ENCODE results near the gene RPS27A. TPM values are rescaled to one million over a fixed set of nuclear protein-coding genes. Genes with fewer than 3 reads are reported as not detected.
"Not testable (repeated sequence)": the region's sequence is repeated elsewhere in the genome, so short reads cannot be mapped to it uniquely, and the experiment has no call there.

Gene RPS27A
- total RNA-seq = 926 and 939 TPM in 2 replicates
- 795 and 1,136 TPM in 2 replicates for polyA plus RNA-seq
- 2,131 and 2,137 TPM in 2 replicates for polyA plus RNA-seq (2011; cell fraction: cytosol; rRNA removed)
- polyA plus RNA-seq (2011; cell fraction: nucleus; rRNA removed) = 524 and 724 TPM in 2 replicates
- polyA plus RNA-seq (2012) = 1,840 and 2,931 TPM in 2 replicates
- polyA minus RNA-seq = 213 and 228 TPM in 2 replicates
- 592 TPM for polyA minus RNA-seq (2011; cell fraction: cytosol; rRNA and poly(A)+ RNA removed)
- polyA minus RNA-seq (2011; cell fraction: nucleus; rRNA and poly(A)+ RNA removed) = 74.4 and 91.5 TPM in 2 replicates
- percentile 99 among the genes with signal in this experiment for Bru-seq, nascent RNA
- percentile 100 among the genes with signal in this experiment for BruChase-seq, experiment 1, labeled RNA remaining after a 6-hour chase
- percentile 97 among the genes with signal in this experiment for BruChase-seq, experiment 2, labeled RNA remaining after a 2-hour chase
- long read RNA-seq, transcript RPS27A-203 (5 exons, 796 nt) = minor isoform, 281 of 1,899 reads
- long read RNA-seq, transcript RPS27A-201 (6 exons, 1,071 nt) = major isoform, 1,545 of 1,899 reads
- long read RNA-seq, partial matches to known transcripts = 34 of 1,899 reads
- long read RNA-seq, other reads (novel, unspliced or antisense) = 37 of 1,899 reads

GRCh38 chr2:55232084-55232862, at the start of gene RPS27A, which contains the start of gene CLHC1:
Gene RPS27A, plus strand, starts transcription at chr2:55232688. Its CDS starts 137 bp downstream, at chr2:55232825.
Gene CLHC1, minus strand, starts transcription at chr2:55232293. Its CDS starts 9,882 bp downstream, at chr2:55222411.
- H2AFZ ChIP-seq (ENCODE audit: low read depth, low read length) = peak within 1 kb of the TSS; percentile 92
- BruUV-seq (replicated peaks) = no TSS peak
- peaks cover 41% of the 10 kb centered on the region for H3K79me2 ChIP-seq (ENCODE audit: control insufficient read depth, insufficient read depth, low read length)
- H3K4me3 ChIP-seq (replicated peaks in 1 of 3; ENCODE audit: insufficient read depth in 1 of 3, low read depth in 1 of 3, low read length in 3 of 3) = peak within 1 kb of the TSS; percentile 83 to 96 (median 92)
- intact Hi-C loops (cut with micrococcal nuclease) = loop anchor here (2.0 to 10.0 kb wide), 4 partner anchors 35 to 283 kb away; partner anchors contain the start of genes CFAP36, MTIF2 and RTN4
- H3K27me3 ChIP-seq (ENCODE audit: control insufficient read depth in 2 of 2, insufficient read depth in 2 of 2, low read length in 2 of 2) = no peaks in the 10 kb centered on the region
- peak within 1 kb of the TSS; percentile 95 for H3K4me2 ChIP-seq (ENCODE audit: insufficient read depth, low read length)
- H4K20me1 ChIP-seq (replicated peaks; ENCODE audit: control insufficient read depth, extremely low read depth, insufficient read depth, low read length) = no peaks in the 10 kb centered on the region
- ChIA-PET POLR2A (interaction anchor here (0.6 to 1.3 kb wide), 3 partner anchors 8 to 187 kb away, joined by 3 to 11 read pairs (median 5); partner anchors contain the start of gene CCDC88A), CTCF (interaction anchor here (0.6 to 1.3 kb wide), 2 partner anchors 8 to 121 kb away, joined by 3 to 5 read pairs; no protein-coding TSS in a partner anchor)
- dilution Hi-C loops (cut with MboI; ENCODE audit: extremely low pct_ligation_motif_present, low sequenced_read_pairs) = no loop called here
- DNase-seq (ENCODE audit: low read depth, low spot score) (peak; percentile 92), FAIRE-seq (peak; percentile 93)
- TF ChIP-seq GATA2 (IDR thresholded peaks at IDR 0.05; ENCODE audit: insufficient read depth, insufficient read length, low read depth, low read length) = peak; percentile 29
- TF ChIP-seq POLR2AphosphoS5 (IDR thresholded peaks at IDR 0.05; ENCODE audit: insufficient read depth, low read depth, low read length) = peak; percentile 94
- TF ChIP-seq, protein P1, sequence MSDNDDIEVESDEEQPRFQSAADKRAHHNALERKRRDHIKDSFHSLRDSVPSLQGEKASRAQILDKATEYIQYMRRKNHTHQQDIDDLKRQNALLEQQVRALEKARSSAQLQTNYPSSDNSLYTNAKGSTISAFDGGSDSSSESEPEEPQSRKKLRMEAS (IDR thresholded peaks at IDR 0.05; ENCODE audit: insufficient read depth, insufficient read length) = peak; percentile 66
- peak; percentile 96 for TF ChIP-seq MYC (IDR thresholded peaks at IDR 0.05; ENCODE audit: low read depth, low read length)
- TF ChIP-seq POLR2A (IDR thresholded peaks at IDR 0.05; ENCODE audit: low read depth, low read length) = peak; percentile 92
- no peak for TF ChIP-seq EZH2 (IDR thresholded peaks at IDR 0.05; ENCODE audit: borderline replicate concordance, low read depth, low read length, severe bottlenecking)
- TF ChIP-seq, protein P2, sequence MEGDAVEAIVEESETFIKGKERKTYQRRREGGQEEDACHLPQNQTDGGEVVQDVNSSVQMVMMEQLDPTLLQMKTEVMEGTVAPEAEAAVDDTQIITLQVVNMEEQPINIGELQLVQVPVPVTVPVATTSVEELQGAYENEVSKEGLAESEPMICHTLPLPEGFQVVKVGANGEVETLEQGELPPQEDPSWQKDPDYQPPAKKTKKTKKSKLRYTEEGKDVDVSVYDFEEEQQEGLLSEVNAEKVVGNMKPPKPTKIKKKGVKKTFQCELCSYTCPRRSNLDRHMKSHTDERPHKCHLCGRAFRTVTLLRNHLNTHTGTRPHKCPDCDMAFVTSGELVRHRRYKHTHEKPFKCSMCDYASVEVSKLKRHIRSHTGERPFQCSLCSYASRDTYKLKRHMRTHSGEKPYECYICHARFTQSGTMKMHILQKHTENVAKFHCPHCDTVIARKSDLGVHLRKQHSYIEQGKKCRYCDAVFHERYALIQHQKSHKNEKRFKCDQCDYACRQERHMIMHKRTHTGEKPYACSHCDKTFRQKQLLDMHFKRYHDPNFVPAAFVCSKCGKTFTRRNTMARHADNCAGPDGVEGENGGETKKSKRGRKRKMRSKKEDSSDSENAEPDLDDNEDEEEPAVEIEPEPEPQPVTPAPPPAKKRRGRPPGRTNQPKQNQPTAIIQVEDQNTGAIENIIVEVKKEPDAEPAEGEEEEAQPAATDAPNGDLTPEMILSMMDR (IDR thresholded peaks at IDR 0.05; ENCODE audit: extremely low read depth in 1 of 2, insufficient read depth in 1 of 2, low read depth in 1 of 2, low read length in 2 of 2) = no peak
- peaks cover 12 to 33% of the 10 kb centered on the region in 2 experiments for H3K36me3 ChIP-seq (ENCODE audit: control insufficient read depth in 2 of 2, extremely low read depth in 1 of 2, insufficient read depth in 2 of 2, low read length in 2 of 2)
- peaks cover 36% of the 10 kb centered on the region for H3K4me1 ChIP-seq (ENCODE audit: control insufficient read depth, extremely low read depth, insufficient read depth, low read length)
- H3K9me3 ChIP-seq (replicated peaks; ENCODE audit: control insufficient read depth, insufficient read depth, low read length) = no peaks in the 10 kb centered on the region
- H3K9ac ChIP-seq (replicated peaks; ENCODE audit: extremely low read depth, insufficient read depth, low read length) = peak within 1 kb of the TSS; percentile 99
- H3K27ac ChIP-seq (ENCODE audit: insufficient read depth, low read depth, low read length) = peak within 1 kb of the TSS; percentile 99
- H3K9me1 ChIP-seq (replicated peaks; ENCODE audit: control insufficient read depth, extremely low read depth, insufficient read depth, low read length) = no peaks in the 10 kb centered on the region

- H3K4me1 ChIP-seq (ENCODE audit: control insufficient read depth, extremely low read depth, insufficient read depth, low read length); H3K27ac ChIP-seq (ENCODE audit: insufficient read depth, low read depth, low read length); H3K36me3 ChIP-seq (ENCODE audit: control insufficient read depth in 2 of 2, extremely low read depth in 1 of 2, insufficient read depth in 2 of 2, low read length in 2 of 2); POLR2A ChIA-PET; intact Hi-C loops (cut with micrococcal nuclease); dilution Hi-C loops (cut with MboI; ENCODE audit: extremely low pct_ligation_motif_present, low sequenced_read_pairs); FAIRE-seq; H3K27me3 ChIP-seq (ENCODE audit: control insufficient read depth in 2 of 2, insufficient read depth in 2 of 2, low read length in 2 of 2); H4K20me1 ChIP-seq (replicated peaks; ENCODE audit: control insufficient read depth, extremely low read depth, insufficient read depth, low read length); DNase-seq (ENCODE audit: low read depth, low spot score); H3K79me2 ChIP-seq (ENCODE audit: control insufficient read depth, insufficient read depth, low read length); H2AFZ ChIP-seq (ENCODE audit: low read depth, low read length); H3K4me3 ChIP-seq (replicated peaks in 1 of 3; ENCODE audit: insufficient read depth in 1 of 3, low read depth in 1 of 3, low read length in 3 of 3); H3K9me1 ChIP-seq (replicated peaks; ENCODE audit: control insufficient read depth, extremely low read depth, insufficient read depth, low read length); H3K9ac ChIP-seq (replicated peaks; ENCODE audit: extremely low read depth, insufficient read depth, low read length); H3K9me3 ChIP-seq (replicated peaks; ENCODE audit: control insufficient read depth, insufficient read depth, low read length); H3K4me2 ChIP-seq (ENCODE audit: insufficient read depth, low read length); BruUV-seq (replicated peaks): not testable (repeated sequence)
- CTCF ChIA-PET = interaction anchor here (1.3 to 2.7 kb wide), 2 partner anchors 9 to 12 kb away, joined by 6 to 14 read pairs; no protein-coding TSS in a partner anchor
These were observed 45.7 kb upstream of the RPS27A start for GRCh38 chr2:55186837-55187236.

Data from endothelial cell of umbilical vein (primary cell).